Astrocyte (in vitro differentiated cells and primary cell): ENCODE data around the gene PLXNB1. TPM values are rescaled to one million over a fixed set of nuclear protein-coding genes. Genes with fewer than 3 reads are reported as not detected.

Experiments used
- DNase-seq: peaks from one replicate; pipeline ENCODE4 v3.0.0-alpha.2; 2010; ENCODE audit warnings: low read depth
- FAIRE-seq: peaks from 2 replicates; lab custom pipeline; 2011; peaks lifted over from hg19 to GRCh38; lab: Jason Lieb, UNC
- H2AFZ ChIP-seq: 2 replicates; pipeline ENCODE4 v1.6.0; 2012; ENCODE audit warnings: low read depth, low read length, inconsistent platforms
- H3K27ac ChIP-seq: 2 replicates; pipeline ENCODE4 v1.5.1; 2011; ENCODE audit warnings: low read depth, low read length, inconsistent platforms
- H3K27me3 ChIP-seq: 2 replicates; pipeline ENCODE4 v1.6.0; 2011; ENCODE audit warnings: low read length, inconsistent platforms; ENCODE audit not compliant: insufficient read depth
- H3K36me3 ChIP-seq: 2 replicates; pipeline ENCODE4 v1.5.1; 2011; ENCODE audit warnings: low read length, inconsistent platforms; ENCODE audit not compliant: insufficient read depth
- H3K4me1 ChIP-seq: 2 replicates; pipeline ENCODE4 v1.5.1; 2011; ENCODE audit warnings: low read length, inconsistent platforms; ENCODE audit not compliant: insufficient read depth
- H3K4me2 ChIP-seq: 2 replicates; pipeline ENCODE4 v1.6.0; 2012; ENCODE audit warnings: low read length, inconsistent platforms
- H3K4me3 ChIP-seq: 2 replicates; pipeline ENCODE4 v1.5.1; 2011; ENCODE audit warnings: low read depth, mild to moderate bottlenecking, low read length, inconsistent platforms; ENCODE audit not compliant: insufficient read depth
- H3K79me2 ChIP-seq: 2 replicates; pipeline ENCODE4 v1.6.0; 2012; ENCODE audit warnings: mild to moderate bottlenecking, low read length, inconsistent platforms; ENCODE audit not compliant: insufficient read depth
- H3K9ac ChIP-seq: 2 replicates; pipeline ENCODE4 v1.6.0; 2012; ENCODE audit warnings: mild to moderate bottlenecking, low read length, inconsistent platforms
- H3K9me3 ChIP-seq: 2 replicates; pipeline ENCODE4 v1.5.1; 2012; ENCODE audit warnings: low read depth, mild to moderate bottlenecking, low read length, inconsistent platforms; ENCODE audit not compliant: insufficient read depth
- H4K20me1 ChIP-seq: 2 replicates; pipeline ENCODE4 v1.6.0; 2012; ENCODE audit warnings: low read length, inconsistent platforms; ENCODE audit not compliant: insufficient read depth
- H3K27ac Mint-ChIP-seq: one replicate; pipeline ENCODE4 v1.8.0; 2021; ENCODE audit warnings: mild to moderate bottlenecking, mixed read lengths; ENCODE audit not compliant: unreplicated experiment
- H3K27me3 Mint-ChIP-seq: one replicate; pipeline ENCODE4 v1.8.0; 2021; ENCODE audit warnings: low read depth, mixed read lengths; ENCODE audit not compliant: unreplicated experiment
- H3K36me3 Mint-ChIP-seq: one replicate; pipeline ENCODE4 v1.8.0; 2021; ENCODE audit warnings: low read depth, mixed read lengths; ENCODE audit not compliant: unreplicated experiment
- H3K4me1 Mint-ChIP-seq: one replicate; pipeline ENCODE4 v1.8.0; 2021; ENCODE audit warnings: low read depth, mixed read lengths; ENCODE audit not compliant: unreplicated experiment
- H3K4me3 Mint-ChIP-seq: one replicate; pipeline ENCODE4 v1.8.0; 2021; ENCODE audit warnings: mild to moderate bottlenecking, moderate library complexity, mixed read lengths; ENCODE audit not compliant: unreplicated experiment
- H3K9me3 Mint-ChIP-seq: one replicate; pipeline ENCODE4 v1.8.0; 2021; ENCODE audit warnings: mild to moderate bottlenecking, mixed read lengths; ENCODE audit not compliant: unreplicated experiment
- CTCF ChIP-seq: IDR thresholded peaks from 2 replicates; pipeline ENCODE4 v1.5.1; 2011; ENCODE audit warnings: low read depth, mild to moderate bottlenecking, inconsistent platforms, low read length, moderate library complexity; ENCODE audit not compliant: insufficient read depth
- EZH2 ChIP-seq: IDR thresholded peaks from 2 replicates; pipeline ENCODE4 v1.6.1; 2012; ENCODE audit warnings: mild to moderate bottlenecking, low read length, inconsistent platforms; ENCODE audit not compliant: insufficient read depth
- total RNA-seq: library from RNA; stranded (reverse); gene quantifications from 2 replicates; pipeline ENCODE4 v1.2.1, GENCODE V29; 2021

The PLXNB1 gene
- total RNA-seq, 1 donor from 2014 or later = 59.2 TPM

DNA sequence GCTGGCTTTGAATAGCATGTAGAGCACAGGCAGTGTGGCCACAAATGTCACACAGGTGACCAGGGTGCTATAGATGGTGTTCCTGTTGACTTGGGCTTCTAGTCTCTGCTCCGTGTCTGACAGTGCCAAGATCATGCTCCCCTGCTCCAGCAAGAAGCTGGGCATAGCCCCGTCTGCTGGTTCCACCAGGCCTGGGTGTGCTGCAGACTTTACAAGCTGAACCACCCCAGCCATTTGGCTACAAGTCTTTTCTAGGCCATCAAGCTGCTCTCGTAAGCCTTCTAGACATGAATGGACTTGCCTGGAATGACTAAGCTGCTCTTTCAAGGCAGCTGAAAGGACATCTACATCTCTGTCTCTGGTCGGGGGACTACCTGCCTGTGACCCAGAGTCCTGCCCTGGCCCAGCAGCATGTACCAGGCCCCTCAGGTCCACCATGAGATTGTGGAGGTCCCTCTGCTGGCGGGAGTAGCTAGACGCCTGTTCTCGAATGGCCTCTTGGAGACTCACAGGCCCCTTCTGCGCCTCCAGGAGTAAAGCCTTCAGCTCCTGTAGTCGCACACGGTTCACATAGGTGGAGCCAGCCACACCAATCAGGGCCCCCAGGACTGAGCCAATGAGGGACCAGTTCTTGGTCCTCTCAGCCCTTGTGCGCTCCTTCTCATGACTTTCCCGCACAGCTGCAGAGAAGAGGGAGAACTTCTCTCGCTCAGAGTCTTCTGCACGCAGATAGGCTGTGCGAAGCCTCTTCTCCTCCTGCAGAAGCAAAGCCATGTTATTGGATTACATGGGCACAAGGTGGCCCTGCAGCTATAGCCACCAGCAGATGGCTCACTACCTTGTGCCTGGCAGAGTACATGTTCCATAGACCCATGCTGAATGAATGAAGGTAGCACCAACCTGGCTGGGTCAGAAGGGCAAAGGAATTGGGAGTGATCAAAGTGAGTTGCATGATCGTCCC is 2.8 kb upstream of the PLXNB1 start:
- Histone ChIP-seq H3K9me3 (no peaks in the 10 kb centered on the region), H3K4me3 (no peak overlapping the region), H3K27me3 (no peaks in the 10 kb centered on the region), H3K4me2 (no peak overlapping the region), H3K9ac (no peak overlapping the region), H3K79me2 (peaks cover 10% of the 10 kb centered on the region), H3K4me1 (peaks cover 34% of the 10 kb centered on the region), H4K20me1 (peaks cover 13% of the 10 kb centered on the region), H2AFZ (no peak overlapping the region), H3K36me3 (peaks cover 7% of the 10 kb centered on the region), H3K27ac (peak overlapping the region; percentile 4)
- no peak for FAIRE-seq
- H3K4me1 Mint-ChIP-seq = peaks cover 33% of the 10 kb centered on the region
- H3K27me3 Mint-ChIP-seq = no peaks in the 10 kb centered on the region
- H3K27ac Mint-ChIP-seq = peak overlapping the region; percentile 84
- H3K36me3 Mint-ChIP-seq = peaks cover 6% of the 10 kb centered on the region
- DNase-seq = no peak
- no peak for TF ChIP-seq CTCF
- no peak for TF ChIP-seq EZH2
- H3K9me3 Mint-ChIP-seq = no peaks in the 10 kb centered on the region
- no peak overlapping the region for H3K4me3 Mint-ChIP-seq

- TF ChIP-seq CTCF (no peak), EZH2 (no peak)
- H3K9me3 ChIP-seq = no peaks in the 10 kb centered on the region
- peaks cover 43% of the 10 kb centered on the region for H3K4me1 Mint-ChIP-seq
- H3K79me2 ChIP-seq = peaks cover 22% of the 10 kb centered on the region
- no peaks in the 10 kb centered on the region for H3K27me3 Mint-ChIP-seq
- H3K4me3 ChIP-seq = no peak overlapping the region
- no peak overlapping the region for H3K4me2 ChIP-seq
- H3K9ac ChIP-seq = no peak overlapping the region
- no peaks in the 10 kb centered on the region for H3K27me3 ChIP-seq
- peaks cover 7% of the 10 kb centered on the region for H3K36me3 ChIP-seq
- peak overlapping the region; percentile 35 for H3K27ac Mint-ChIP-seq
- FAIRE-seq (no peak), DNase-seq (no peak)
- peaks cover 6% of the 10 kb centered on the region for H3K36me3 Mint-ChIP-seq
- peaks cover 46% of the 10 kb centered on the region for H3K4me1 ChIP-seq
- H3K4me3 Mint-ChIP-seq = peak overlapping the region; percentile 82
- H2AFZ ChIP-seq = no peak overlapping the region
- no peaks in the 10 kb centered on the region for H3K9me3 Mint-ChIP-seq
- H4K20me1 ChIP-seq = peaks cover 25% of the 10 kb centered on the region
- H3K27ac ChIP-seq = no peak overlapping the region
These were observed 1.5 kb upstream of the PLXNB1 start for GRCh38 chr3:48431224-48432029.
